WTC11 (cell line): Measurements from ENCODE around the gene ATP5F1A. TPM values are rescaled to one million over a fixed set of nuclear protein-coding genes. Genes with fewer than 3 reads are reported as not detected.

Experiments
- ATAC-seq: fragments of 200-7000 bp; cut with Tn5 transposase; 2 replicates; pipeline ENCODE4 v1.10.0; 2021; ENCODE audit warnings: mild to moderate bottlenecking, moderate library complexity
- CTCF ChIA-PET: fragments of 300-600 bp; sonication (Branson Sonifier 250); formaldehyde crosslinking; loops from one replicate; lab custom pipeline; 2021; ENCODE audit warnings: antibody characterized with exemption; lab: Charles Lee
- POLR2A ChIA-PET: fragments of 350-600 bp; sonication (Branson Sonifier 250); formaldehyde crosslinking; loops from one replicate; lab custom pipeline; 2021; ENCODE audit warnings: antibody characterized with exemption; lab: Charles Lee
- DNase-seq: peaks from one replicate; pipeline ENCODE4 v3.0.0; 2021; ENCODE audit warnings: low spot score
- H3K27ac Mint-ChIP-seq: 2 replicates; pipeline ENCODE4 v1.8.0; 2021; ENCODE audit warnings: mixed read lengths
- H3K27me3 Mint-ChIP-seq: 2 replicates; pipeline ENCODE4 v1.8.0; 2021; ENCODE audit warnings: low read depth, mild to moderate bottlenecking, moderate library complexity, mixed read lengths
- H3K36me3 Mint-ChIP-seq: 2 replicates; pipeline ENCODE4 v1.8.0; 2021; ENCODE audit warnings: mixed read lengths
- H3K4me1 Mint-ChIP-seq: 2 replicates; pipeline ENCODE4 v1.8.0; 2022; ENCODE audit warnings: mixed read lengths
- H3K4me3 Mint-ChIP-seq: 2 replicates; pipeline ENCODE4 v1.8.0; 2021; ENCODE audit warnings: mild to moderate bottlenecking, moderate library complexity, mixed read lengths
- H3K9me3 Mint-ChIP-seq: 2 replicates; pipeline ENCODE4 v1.8.0; 2021; ENCODE audit warnings: mixed read lengths
- CBFB ChIP-seq: sonication (generic); formaldehyde crosslinking; IDR thresholded peaks from 2 replicates; pipeline ENCODE4 v1.8.1; 2022; ENCODE audit warnings: mild to moderate bottlenecking, low read depth, missing genetic modification reagents
- CREB1 ChIP-seq: sonication (generic); formaldehyde crosslinking; IDR thresholded peaks from 2 replicates; pipeline ENCODE4 v1.8.0; 2023; ENCODE audit warnings: mild to moderate bottlenecking, missing genetic modification reagents
- ELF4 ChIP-seq: sonication (generic); formaldehyde crosslinking; IDR thresholded peaks from 2 replicates; pipeline ENCODE4 v1.8.1; 2022; ENCODE audit warnings: low read depth, mild to moderate bottlenecking, moderate library complexity, missing genetic modification reagents
- EMX1 ChIP-seq: fragments of 250-450 bp; sonication (Bioruptor Pico); IDR thresholded peaks from 2 replicates; pipeline ENCODE4 v1.8.0; 2021; ENCODE audit warnings: mild to moderate bottlenecking
- FOXP1 ChIP-seq: sonication (generic); formaldehyde crosslinking; IDR thresholded peaks from 2 replicates; pipeline ENCODE4 v1.8.0; 2022; ENCODE audit warnings: missing genetic modification reagents, mild to moderate bottlenecking, moderate library complexity, borderline replicate concordance
- NFE2L1 ChIP-seq: sonication (generic); formaldehyde crosslinking; IDR thresholded peaks from 2 replicates; pipeline ENCODE4 v1.8.1; 2023; ENCODE audit warnings: missing genetic modification reagents
- NR2C2 ChIP-seq: sonication (generic); formaldehyde crosslinking; IDR thresholded peaks from 2 replicates; pipeline ENCODE4 v1.8.0; 2022; ENCODE audit warnings: mild to moderate bottlenecking, missing genetic modification reagents
- NR3C1 ChIP-seq: sonication (generic); formaldehyde crosslinking; conservative IDR thresholded peaks from 2 replicates; pipeline ENCODE4 v1.8.1; 2023; ENCODE audit warnings: low read depth, mild to moderate bottlenecking, missing genetic modification reagents
- PREB ChIP-seq: sonication (generic); formaldehyde crosslinking; IDR thresholded peaks from 2 replicates; pipeline ENCODE4 v1.8.1; 2022; ENCODE audit warnings: mild to moderate bottlenecking, missing genetic modification reagents, moderate library complexity, borderline replicate concordance
- TCF7 ChIP-seq: sonication (generic); formaldehyde crosslinking; IDR thresholded peaks from 2 replicates; pipeline ENCODE4 v1.8.0; 2022; ENCODE audit warnings: mild to moderate bottlenecking, low read depth, missing genetic modification reagents, moderate library complexity
- TEAD4 ChIP-seq: sonication (generic); formaldehyde crosslinking; IDR thresholded peaks from 2 replicates; pipeline ENCODE4 v1.8.0; 2022; ENCODE audit warnings: mild to moderate bottlenecking, missing genetic modification reagents
- ZBTB43 ChIP-seq: sonication (generic); formaldehyde crosslinking; IDR thresholded peaks from 2 replicates; pipeline ENCODE4 v1.8.1; 2023; ENCODE audit warnings: mild to moderate bottlenecking, missing genetic modification reagents
- ZNF317 ChIP-seq: sonication (generic); formaldehyde crosslinking; IDR thresholded peaks from 2 replicates; pipeline ENCODE4 v1.8.1; 2023; ENCODE audit warnings: low read depth, mild to moderate bottlenecking, moderate library complexity, missing genetic modification reagents, borderline replicate concordance
- total RNA-seq: library from RNA; stranded (reverse); gene quantifications from 3 replicates; pipeline ENCODE4 v1.2.3, GENCODE V29; 2021
- TF ChIP-seq, protein P1 (sequence below): fragments of 250-450 bp; sonication (Bioruptor Pico); conservative IDR thresholded peaks from 2 replicates; pipeline ENCODE4 v1.9.0; 2021; ENCODE audit warnings: mild to moderate bottlenecking
- TF ChIP-seq, protein P2 (sequence below): fragments of 250-450 bp; sonication (Bioruptor Pico); IDR thresholded peaks from 2 replicates; pipeline ENCODE4 v1.9.0; 2021; ENCODE audit warnings: mild to moderate bottlenecking
- TF ChIP-seq, protein P3 (sequence below): sonication (generic); formaldehyde crosslinking; IDR thresholded peaks from 2 replicates; pipeline ENCODE4 v1.8.1; 2023; ENCODE audit warnings: mild to moderate bottlenecking, missing genetic modification reagents, moderate library complexity
- TF ChIP-seq, protein P4 (sequence below): sonication (generic); formaldehyde crosslinking; IDR thresholded peaks from 2 replicates; pipeline ENCODE4 v1.8.0; 2022; ENCODE audit warnings: missing genetic modification reagents
- TF ChIP-seq, protein P5 (sequence below): fragments of 250-450 bp; sonication (Bioruptor Pico); IDR thresholded peaks from 2 replicates; pipeline ENCODE4 v1.9.0; 2021; ENCODE audit warnings: mild to moderate bottlenecking, borderline replicate concordance

ATP5F1A gene
- total RNA-seq, 1 experiment from 2014 or later: 825 TPM

DNA sequence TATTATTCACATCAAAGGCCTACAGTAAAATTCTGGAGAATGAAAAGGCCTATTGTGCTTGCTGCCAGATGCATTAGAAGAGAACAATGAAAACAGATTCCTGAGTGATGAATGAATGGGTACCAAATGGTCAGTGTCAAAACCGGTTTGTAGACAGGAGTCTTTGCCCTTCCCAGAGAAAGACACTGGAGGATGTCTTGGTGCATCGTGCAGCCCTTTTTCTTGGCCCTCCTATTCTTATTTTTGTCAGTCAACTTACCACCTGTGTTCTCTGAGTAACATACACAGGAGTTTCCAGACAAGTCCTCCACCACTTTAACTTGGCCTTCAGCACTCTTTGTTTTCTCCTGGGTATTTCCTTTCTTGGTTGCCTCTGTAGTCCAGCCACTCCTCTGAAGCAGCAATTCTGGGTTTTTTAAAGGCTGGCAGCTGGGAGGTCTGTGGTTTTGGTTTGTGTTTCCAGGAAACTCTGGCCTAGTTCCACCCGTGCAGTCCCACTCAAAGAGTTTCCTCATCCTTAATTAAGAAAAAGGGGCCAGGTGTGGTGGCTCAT, 55.4 kb downstream of the ATP5F1A start (continued):
- TF ChIP-seq PREB (CRISPR knock-in tag) (no peak), ZNF317 (CRISPR knock-in tag) (no peak)

GRCh38 chr18:46040747-46041104, 57.4 kb downstream of the ATP5F1A start:
- ATAC-seq (no peak), DNase-seq (no peak)
- H3K4me3 Mint-ChIP-seq: no peak overlapping the region
- H3K9me3 Mint-ChIP-seq: no peaks in the 10 kb centered on the region
- no peak overlapping the region for H3K27ac Mint-ChIP-seq
- ChIA-PET POLR2A (no interaction called here), CTCF (interaction anchor here (3.1 kb wide), 1 partner anchor 33 kb away, joined by 12 read pairs; no protein-coding TSS in a partner anchor)
- TF ChIP-seq NR2C2 (no peak), ELF4 (CRISPR knock-in tag) (no peak), TEAD4 (CRISPR knock-in tag) (no peak), CREB1 (CRISPR knock-in tag) (no peak), NR3C1 (no peak), FOXP1 (CRISPR knock-in tag) (no peak), TCF7 (no peak), NFE2L1 (CRISPR knock-in tag) (no peak), EMX1 (CRISPR knock-in tag) (no peak), CBFB (CRISPR knock-in tag) (no peak), ZBTB43 (CRISPR knock-in tag) (no peak)
- TF ChIP-seq, protein P1, sequence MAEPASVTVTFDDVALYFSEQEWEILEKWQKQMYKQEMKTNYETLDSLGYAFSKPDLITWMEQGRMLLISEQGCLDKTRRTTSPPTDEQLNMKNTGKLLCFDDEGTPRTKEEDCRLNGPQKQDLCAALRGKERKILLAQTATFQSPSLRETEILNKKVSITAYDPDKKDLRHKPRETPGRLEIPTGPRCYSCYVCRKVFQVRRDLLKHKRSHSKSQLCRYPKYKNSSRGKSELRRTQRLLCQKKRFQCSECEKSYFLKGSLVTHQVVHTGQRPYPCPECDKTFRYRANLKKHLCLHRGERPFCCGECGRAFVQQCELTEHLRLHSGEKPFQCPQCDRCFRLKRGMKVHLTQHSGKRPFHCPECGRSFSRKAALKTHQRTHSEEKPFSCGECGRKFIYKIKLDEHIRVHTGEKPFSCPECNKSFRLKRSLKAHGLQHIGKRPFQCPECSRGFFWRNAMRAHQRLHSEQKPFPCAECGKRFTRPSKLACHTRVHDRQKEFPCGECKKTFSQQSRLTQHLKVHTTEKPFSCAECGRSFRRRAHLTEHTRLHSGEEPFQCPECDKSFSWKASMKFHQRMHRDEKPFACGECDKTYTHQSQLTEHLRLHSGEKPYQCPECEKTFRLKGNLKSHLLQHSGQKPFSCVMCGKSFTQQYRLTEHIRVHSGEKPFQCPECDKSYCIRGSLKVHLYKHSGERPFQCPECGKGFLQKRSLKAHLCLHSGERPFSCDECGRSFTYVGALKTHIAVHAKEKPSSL: no peak
- TF ChIP-seq, protein P2, sequence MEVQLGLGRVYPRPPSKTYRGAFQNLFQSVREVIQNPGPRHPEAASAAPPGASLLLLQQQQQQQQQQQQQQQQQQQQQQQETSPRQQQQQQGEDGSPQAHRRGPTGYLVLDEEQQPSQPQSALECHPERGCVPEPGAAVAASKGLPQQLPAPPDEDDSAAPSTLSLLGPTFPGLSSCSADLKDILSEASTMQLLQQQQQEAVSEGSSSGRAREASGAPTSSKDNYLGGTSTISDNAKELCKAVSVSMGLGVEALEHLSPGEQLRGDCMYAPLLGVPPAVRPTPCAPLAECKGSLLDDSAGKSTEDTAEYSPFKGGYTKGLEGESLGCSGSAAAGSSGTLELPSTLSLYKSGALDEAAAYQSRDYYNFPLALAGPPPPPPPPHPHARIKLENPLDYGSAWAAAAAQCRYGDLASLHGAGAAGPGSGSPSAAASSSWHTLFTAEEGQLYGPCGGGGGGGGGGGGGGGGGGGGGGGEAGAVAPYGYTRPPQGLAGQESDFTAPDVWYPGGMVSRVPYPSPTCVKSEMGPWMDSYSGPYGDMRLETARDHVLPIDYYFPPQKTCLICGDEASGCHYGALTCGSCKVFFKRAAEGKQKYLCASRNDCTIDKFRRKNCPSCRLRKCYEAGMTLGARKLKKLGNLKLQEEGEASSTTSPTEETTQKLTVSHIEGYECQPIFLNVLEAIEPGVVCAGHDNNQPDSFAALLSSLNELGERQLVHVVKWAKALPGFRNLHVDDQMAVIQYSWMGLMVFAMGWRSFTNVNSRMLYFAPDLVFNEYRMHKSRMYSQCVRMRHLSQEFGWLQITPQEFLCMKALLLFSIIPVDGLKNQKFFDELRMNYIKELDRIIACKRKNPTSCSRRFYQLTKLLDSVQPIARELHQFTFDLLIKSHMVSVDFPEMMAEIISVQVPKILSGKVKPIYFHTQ (CRISPR knock-in tag): no peak
- TF ChIP-seq, protein P3, sequence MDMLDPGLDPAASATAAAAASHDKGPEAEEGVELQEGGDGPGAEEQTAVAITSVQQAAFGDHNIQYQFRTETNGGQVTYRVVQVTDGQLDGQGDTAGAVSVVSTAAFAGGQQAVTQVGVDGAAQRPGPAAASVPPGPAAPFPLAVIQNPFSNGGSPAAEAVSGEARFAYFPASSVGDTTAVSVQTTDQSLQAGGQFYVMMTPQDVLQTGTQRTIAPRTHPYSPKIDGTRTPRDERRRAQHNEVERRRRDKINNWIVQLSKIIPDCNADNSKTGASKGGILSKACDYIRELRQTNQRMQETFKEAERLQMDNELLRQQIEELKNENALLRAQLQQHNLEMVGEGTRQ: no peak
- TF ChIP-seq, protein P4, sequence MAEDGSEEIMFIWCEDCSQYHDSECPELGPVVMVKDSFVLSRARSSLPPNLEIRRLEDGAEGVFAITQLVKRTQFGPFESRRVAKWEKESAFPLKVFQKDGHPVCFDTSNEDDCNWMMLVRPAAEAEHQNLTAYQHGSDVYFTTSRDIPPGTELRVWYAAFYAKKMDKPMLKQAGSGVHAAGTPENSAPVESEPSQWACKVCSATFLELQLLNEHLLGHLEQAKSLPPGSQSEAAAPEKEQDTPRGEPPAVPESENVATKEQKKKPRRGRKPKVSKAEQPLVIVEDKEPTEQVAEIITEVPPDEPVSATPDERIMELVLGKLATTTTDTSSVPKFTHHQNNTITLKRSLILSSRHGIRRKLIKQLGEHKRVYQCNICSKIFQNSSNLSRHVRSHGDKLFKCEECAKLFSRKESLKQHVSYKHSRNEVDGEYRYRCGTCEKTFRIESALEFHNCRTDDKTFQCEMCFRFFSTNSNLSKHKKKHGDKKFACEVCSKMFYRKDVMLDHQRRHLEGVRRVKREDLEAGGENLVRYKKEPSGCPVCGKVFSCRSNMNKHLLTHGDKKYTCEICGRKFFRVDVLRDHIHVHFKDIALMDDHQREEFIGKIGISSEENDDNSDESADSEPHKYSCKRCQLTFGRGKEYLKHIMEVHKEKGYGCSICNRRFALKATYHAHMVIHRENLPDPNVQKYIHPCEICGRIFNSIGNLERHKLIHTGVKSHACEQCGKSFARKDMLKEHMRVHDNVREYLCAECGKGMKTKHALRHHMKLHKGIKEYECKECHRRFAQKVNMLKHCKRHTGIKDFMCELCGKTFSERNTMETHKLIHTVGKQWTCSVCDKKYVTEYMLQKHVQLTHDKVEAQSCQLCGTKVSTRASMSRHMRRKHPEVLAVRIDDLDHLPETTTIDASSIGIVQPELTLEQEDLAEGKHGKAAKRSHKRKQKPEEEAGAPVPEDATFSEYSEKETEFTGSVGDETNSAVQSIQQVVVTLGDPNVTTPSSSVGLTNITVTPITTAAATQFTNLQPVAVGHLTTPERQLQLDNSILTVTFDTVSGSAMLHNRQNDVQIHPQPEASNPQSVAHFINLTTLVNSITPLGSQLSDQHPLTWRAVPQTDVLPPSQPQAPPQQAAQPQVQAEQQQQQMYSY (CRISPR knock-in tag): no peak
- TF ChIP-seq, protein P5, sequence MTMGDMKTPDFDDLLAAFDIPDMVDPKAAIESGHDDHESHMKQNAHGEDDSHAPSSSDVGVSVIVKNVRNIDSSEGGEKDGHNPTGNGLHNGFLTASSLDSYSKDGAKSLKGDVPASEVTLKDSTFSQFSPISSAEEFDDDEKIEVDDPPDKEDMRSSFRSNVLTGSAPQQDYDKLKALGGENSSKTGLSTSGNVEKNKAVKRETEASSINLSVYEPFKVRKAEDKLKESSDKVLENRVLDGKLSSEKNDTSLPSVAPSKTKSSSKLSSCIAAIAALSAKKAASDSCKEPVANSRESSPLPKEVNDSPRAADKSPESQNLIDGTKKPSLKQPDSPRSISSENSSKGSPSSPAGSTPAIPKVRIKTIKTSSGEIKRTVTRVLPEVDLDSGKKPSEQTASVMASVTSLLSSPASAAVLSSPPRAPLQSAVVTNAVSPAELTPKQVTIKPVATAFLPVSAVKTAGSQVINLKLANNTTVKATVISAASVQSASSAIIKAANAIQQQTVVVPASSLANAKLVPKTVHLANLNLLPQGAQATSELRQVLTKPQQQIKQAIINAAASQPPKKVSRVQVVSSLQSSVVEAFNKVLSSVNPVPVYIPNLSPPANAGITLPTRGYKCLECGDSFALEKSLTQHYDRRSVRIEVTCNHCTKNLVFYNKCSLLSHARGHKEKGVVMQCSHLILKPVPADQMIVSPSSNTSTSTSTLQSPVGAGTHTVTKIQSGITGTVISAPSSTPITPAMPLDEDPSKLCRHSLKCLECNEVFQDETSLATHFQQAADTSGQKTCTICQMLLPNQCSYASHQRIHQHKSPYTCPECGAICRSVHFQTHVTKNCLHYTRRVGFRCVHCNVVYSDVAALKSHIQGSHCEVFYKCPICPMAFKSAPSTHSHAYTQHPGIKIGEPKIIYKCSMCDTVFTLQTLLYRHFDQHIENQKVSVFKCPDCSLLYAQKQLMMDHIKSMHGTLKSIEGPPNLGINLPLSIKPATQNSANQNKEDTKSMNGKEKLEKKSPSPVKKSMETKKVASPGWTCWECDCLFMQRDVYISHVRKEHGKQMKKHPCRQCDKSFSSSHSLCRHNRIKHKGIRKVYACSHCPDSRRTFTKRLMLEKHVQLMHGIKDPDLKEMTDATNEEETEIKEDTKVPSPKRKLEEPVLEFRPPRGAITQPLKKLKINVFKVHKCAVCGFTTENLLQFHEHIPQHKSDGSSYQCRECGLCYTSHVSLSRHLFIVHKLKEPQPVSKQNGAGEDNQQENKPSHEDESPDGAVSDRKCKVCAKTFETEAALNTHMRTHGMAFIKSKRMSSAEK: no peak
- TF ChIP-seq, all 79 proteins: peak for 0
- H3K4me1 Mint-ChIP-seq: peaks cover 11% of the 10 kb centered on the region
- no peaks in the 10 kb centered on the region for H3K27me3 Mint-ChIP-seq
- H3K36me3 Mint-ChIP-seq: no peaks in the 10 kb centered on the region
